Right ventricle myocardium inferior (tissue), 1 donor: ENCODE data around the gene TRPV5. TPM values are rescaled to one million over a fixed set of nuclear protein-coding genes. Genes with fewer than 3 reads are reported as not detected.

Source experiments
- ATAC-seq: fragments of 200-7000 bp; cut with Tn5 transposase; one replicate; pipeline ENCODE4 v1.9.1; 2020; ENCODE audit warnings: mild to moderate bottlenecking, moderate library complexity
- DNase-seq: peaks from one replicate; pipeline ENCODE4 v3.0.0; 2021; ENCODE audit errors: missing footprints
- intact Hi-C: fragments of 100-400 bp; cut with DNase I; formaldehyde crosslinking; loops from one replicate; pipeline ENCODE4 v1.11.0; 2022
- total RNA-seq: library from RNA; stranded (reverse); fragmentation: NEBNext Ultra II Directional; extraction: Animal tissue kit (Norgen Biotek cat#: 25700); gene quantifications from one replicate; pipeline ENCODE4 v1.2.1, GENCODE V29; 2021
- donor health status: DM: no; HTN: yes; CAD: no; lungs with severe emphysema.

Gene TRPV5
- total RNA-seq, 1 donor from 2014 or later: not detected

DNA sequence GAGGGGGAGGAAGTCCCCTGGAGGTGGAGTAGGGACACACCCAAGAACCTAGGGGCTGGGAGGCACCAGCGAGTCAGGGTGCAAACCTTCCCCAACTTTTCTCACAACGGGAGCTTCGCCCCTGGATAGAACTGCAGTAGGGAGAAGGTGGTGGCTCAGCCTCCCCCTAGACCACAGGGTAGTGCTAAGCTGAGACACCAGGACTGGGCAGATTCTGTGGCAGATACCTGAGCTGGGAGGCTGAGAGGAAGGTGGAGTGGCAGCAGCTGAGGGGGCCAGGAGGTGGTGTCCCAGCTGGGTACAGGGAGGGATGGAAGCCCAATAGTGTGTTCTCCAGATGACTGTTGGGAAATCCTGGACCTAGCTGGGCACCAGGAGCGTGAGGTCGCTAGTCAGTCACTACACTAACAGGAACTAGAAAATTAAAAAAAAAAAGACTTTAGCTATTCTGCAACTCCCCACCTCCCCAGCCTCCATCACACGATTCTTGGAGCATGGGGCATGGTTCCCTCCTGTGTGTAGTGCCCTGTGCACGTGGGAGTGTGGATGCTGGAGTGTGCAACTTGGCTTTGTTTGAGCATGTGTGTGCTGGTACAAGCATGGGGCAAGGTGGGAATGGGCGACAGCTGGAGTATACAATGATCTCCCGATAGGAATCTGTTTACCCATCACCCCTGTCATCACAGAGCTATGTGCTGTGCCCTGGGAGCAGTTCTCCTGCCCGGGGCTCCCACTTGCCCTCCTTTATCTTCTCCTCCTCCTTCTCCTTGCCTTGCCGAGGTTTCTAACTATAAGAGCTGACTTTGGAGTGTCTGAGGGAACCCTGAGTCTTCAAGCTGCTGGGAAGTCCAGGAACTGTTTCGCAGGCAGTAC, 39.2 kb downstream of the TRPV5 start:
- no peak for ATAC-seq
- intact Hi-C loops: no loop called here
- no peak for DNase-seq

DNA sequence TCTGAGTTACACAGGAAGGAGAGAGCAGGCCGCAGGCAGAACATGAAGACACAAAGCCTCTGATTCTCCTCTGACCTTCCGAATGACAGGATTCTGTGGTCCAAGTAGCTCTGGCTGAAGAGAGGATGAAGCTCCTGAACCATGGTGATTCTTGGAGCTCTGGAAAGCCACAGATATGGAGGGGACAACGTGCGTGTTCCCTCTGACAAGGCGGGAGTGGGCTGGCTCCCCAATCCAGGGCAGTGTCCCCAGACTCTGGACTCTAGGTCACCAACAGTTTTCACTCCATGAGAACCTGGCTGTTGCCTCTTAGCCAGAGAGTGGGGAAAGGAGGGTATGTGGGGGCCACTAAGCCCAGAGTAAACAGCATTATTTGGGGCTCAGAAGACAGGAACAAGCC, 40.6 kb downstream of the TRPV5 start:
- DNase-seq (no peak), ATAC-seq (no peak)
- intact Hi-C loops: no loop called here

DNA sequence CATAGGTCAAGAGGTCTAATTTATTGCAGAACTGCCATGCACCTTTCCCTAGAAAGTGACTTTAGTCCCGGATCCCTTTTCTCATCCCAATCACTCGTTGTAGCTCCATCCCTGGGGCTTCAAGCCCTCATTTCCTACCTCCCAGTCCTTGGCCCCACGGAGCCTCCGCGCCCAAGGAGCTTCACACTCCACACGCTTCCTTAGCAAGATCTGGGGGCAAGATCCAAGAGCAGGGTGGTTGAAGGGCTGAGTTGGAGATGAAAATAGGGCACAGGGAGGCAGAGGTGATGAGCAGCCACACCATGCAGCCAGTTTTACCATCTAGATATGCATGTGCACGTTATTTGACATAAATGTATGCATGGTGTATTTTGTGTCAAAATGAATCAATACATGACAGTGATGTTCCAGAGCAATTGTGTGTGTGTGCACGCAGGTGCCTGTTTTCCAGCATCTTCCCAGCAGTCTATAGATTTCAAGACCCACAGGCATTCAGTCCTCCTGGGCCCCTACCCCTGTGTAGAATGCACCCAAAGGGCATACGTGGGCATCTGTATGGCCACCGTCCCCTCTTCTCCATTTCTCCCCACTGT, 42.0 kb downstream of the TRPV5 start:
- no peak for DNase-seq
- intact Hi-C loops: no loop called here
- no peak for ATAC-seq

DNA sequence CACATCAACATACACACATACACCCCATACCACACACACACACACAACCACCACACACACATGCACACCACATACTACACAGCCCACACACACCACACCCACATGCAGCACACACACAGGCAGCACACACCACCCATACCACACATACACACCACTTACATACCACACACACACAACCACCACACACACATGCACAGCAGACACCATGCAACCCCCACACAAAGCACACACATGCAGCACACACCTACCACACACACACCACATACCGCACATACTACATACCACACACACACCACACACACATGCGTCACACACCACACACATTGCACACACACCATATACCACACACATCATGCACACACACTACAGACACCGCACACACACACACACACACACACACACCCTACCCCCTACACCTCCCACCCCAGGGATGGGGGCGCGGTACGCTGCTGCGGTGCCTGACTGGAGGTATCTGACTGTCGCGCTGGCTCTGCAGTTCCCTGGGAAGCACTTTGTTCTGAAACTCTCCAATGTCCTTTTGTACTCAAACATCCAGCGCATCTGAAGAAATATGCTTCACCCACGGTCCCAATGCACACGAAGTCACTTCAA, 42.6 kb downstream of the TRPV5 start:
- intact Hi-C loops: no loop called here
- ATAC-seq (no peak), DNase-seq (no peak)

DNA sequence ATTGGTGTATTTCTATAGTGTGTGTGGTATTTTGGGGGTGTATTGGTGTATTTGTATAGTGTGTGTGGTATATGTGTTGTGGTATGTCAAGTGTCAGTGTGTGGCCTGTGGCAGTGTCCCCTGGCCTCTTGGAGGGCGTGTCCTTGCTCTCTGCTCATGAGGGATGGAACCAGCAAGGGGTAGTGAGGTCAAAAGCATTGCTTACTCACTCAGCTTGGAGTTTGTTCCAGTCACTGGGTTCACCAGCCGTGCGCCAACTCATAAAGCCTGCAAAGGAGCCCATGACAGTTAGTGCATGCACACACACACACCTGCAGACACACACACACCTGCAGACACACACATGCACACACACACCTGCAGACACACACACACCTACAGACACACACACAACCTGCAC, 43.7 kb downstream of the TRPV5 start:
- ATAC-seq (no peak), DNase-seq (no peak)
- intact Hi-C loops: no loop called here

DNA sequence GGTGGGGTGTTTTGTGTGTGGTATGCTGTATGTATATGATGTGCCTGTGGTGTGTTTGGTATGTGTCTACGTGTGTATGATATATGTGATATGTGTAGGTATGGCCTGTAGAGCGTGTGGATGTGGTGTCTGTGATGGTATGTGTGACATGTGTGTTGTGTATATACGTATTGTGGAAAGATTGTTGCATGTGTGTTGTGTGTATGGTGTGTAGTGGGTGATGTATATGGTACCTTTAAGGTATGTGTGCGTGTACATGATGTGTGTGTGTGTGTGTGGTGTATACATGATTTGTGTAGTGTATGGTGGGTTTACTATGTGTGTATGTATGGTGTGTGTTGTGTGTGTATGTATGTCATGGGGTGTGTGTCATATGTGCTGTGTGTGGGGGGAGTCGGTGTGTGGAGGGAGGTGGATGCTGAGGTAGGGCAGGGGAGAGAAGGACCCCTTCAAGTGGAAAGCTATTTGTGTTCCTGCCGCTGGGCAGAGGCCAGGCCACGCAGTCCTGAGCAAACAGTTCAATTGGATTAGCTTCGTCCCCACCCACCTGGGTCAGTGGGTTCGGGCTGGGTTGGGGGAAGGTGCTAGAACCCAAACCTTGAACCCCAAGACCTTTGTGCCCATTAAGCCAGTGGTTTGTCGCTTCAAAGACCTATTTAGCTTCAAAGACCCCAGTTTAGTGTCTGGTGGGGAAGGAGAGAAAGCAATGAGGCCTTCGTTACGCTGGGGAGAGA, 46.1 kb downstream of the TRPV5 start:
- ATAC-seq (no peak), DNase-seq (no peak)
- intact Hi-C loops: no loop called here

DNA sequence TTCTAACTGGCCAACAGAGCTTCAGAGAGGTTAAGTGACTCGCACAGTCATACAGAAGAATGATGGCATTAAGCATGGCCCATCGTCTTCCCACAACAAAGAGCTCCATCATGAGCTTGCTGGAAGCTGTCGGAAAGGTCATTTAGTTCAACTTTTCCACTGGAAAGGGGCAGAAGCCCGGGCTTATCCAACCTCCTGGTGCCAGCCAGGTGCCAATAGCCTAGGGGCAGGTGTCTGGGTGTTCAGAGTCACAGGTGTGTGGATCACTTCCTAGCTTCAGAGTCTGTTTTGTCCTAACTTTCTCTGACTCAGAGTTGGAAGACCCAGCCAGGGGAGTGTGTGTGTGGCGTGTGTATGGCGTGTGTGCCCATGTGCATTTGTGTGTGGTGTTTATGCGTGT, 46.7 kb downstream of the TRPV5 start:
- intact Hi-C loops: no loop called here
- no peak for DNase-seq
- no peak for ATAC-seq

DNA sequence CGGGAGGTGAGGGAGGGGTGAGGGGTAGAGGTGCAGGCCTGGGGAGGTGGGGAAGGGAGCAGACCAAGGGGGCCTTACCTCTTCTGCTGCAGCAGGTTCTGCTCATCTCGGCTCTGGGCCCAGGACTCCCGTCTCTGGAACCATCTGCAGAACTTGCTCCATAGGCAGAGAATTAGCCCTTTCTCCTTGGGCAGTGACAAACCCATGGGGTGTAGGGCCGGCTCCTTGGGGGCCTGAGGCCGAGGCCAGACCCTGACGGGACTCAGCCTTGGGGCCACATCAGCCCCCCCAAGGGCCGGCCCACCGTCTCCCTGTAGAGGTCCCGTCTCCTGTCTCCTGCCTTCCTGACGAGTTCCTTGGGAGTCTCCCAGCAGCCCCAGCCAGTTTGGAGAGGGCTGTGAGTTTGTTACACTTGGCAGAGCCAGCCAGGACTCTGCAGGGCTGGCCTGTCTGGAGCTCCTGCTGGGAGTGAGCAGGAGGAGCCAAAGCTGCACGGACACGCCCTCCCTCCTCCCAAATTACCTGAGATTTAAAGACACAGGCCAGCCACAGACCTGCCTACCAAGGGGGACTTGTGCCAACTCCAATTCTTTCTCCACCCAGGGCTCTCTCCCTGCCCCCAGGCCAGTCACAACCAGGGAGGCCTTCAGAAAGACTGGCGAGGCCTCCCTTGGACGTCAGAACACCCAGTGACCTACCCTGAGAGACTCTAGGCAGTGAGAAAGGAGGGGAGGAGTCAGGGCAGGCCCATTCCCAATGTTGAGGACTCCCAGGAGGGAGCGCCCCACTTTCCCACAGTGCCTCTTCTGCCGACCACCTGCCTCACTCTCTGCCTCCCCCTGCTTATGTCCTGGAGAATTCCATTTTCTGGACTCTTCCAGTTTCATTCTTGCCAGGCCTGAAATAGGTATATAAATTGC, 48.0 kb downstream of the TRPV5 start, which contains the start of gene TRPV6:
TRPV6 (minus strand) TSS at position 435 of the 920 bp plus-strand sequence.
- intact Hi-C loops: no loop called here
- ATAC-seq (no peak), DNase-seq (no peak)

DNA sequence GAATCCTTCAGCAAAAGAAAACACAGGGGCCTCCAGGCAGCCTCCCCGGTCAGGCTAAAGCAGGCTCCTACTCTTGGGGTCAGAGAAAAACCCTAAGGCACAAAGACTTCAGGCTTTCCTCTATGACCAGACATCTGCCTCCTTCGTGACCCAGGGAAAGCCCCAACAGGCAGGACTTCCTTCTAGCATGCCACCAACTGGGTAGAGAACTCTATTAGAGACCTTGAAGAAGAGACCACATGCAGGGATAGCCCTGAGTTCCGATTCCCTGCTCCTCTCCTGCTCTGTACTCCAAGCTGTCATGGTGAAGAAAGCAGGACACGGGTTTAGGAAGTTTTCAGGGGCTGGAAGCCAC, 49.3 kb downstream of the TRPV5 start:
- DNase-seq (no peak), ATAC-seq (no peak)
- intact Hi-C loops: no loop called here

DNA sequence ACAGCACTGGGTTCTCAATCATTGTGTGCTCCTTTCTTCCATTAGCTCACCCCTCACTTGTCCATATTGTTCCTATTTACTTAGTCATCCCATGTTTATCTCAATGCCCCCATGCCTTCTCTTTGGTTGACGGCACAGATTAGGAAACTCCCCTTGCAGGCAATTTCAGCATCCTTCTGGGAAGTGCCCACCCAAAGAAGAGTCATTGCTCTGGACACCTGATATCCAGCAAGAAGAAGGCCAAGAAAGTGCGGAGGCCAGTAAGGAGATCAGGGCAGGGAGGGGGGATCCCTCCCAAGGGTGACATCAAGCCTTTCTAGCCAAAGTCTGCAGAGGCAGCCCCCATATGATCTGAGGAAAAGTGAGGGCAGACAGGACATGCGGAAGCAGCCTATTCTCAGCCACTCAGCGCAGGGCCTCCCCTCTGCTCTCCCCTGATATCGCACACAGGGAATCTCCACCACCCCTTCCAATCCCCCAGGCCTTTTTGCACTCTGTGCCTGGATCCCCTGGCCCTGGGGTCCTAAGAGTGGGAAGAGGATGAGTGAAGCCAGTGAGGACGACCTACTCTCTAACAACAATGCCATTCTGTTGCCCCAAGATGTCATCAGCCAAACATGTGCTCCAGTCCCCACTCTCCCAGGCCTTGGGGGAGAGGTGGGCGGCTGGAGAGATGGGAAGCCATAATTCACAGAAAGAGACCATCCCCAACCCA, 49.8 kb downstream of the TRPV5 start:
- no peak for DNase-seq
- intact Hi-C loops: no loop called here

DNA sequence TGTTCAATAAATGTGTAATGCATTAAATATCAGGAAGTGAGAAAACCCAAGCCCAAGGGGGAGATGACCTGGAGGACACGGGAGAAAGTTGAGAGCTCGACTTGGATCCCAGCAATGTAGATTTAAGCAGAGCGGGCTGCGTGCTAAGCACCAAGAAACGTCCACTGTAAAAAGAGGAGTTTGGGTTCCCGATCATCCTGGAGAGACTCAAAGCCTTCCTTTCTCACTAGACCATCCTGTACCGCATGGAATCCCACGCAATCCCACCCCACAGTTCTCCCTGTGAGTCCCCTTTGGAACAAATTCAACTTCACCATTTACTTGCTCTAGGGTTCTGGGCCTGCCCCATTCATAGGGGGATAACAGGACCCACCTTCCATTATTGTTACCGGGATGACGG, 50.4 kb downstream of the TRPV5 start:
- intact Hi-C loops: no loop called here
- DNase-seq (no peak), ATAC-seq (no peak)

More for the DNA sequence above, 49.8 kb downstream of the TRPV5 start:
- no peak for ATAC-seq

DNA sequence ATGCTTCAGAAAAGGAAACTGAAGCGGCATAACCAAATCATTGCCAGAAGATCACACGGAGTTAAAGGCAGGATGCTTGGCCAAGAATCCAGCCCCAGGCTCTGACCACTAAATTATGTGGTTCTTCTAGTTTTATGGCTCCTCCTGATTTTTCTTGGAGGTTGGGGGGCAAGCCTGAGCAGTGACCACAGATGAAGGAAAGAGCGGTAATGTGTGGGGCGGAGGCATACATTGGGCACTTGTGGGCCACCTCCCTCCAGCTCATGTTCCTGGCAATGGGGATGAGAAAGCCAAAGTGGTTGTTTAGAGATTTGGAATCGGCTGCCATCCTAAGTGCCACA, 51.2 kb downstream of the TRPV5 start:
- DNase-seq: no peak
- intact Hi-C loops: no loop called here
- no peak for ATAC-seq

DNA sequence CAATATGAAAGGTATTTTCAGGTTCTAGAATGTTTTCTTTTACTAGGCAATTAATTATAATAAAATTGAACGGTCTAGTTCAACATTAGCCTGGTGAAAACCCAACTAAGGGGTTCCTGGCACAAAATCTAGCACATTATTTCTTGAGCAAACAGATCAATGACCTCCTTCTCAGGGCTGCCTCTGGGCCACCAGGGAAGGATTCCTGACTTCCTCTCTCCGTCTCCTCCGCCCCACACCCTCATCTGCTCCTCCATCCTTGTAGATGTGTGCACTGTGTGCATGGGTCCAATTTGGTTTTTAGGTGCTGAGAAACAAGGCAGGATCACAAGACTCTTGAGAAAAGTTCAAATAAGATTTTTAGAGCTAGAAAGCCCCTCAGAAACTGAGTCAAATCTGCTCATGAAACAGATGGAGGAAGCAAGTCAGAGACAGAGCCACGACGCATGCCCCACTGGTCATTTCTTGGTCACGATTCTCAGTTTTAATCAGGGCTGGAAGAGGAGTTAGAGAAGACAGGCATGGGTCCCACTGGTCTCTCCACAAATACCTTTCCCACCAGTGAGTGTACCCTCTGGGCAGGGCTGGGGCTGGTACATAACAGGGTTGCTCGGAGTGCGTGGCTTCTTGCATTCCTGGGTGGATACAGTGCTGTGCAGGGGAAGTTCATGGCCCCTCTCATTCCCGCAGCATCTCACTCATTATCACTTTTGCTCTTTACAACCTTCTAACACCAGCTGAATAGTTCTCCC, 51.8 kb downstream of the TRPV5 start:
- intact Hi-C loops: no loop called here
- no peak for DNase-seq

DNA sequence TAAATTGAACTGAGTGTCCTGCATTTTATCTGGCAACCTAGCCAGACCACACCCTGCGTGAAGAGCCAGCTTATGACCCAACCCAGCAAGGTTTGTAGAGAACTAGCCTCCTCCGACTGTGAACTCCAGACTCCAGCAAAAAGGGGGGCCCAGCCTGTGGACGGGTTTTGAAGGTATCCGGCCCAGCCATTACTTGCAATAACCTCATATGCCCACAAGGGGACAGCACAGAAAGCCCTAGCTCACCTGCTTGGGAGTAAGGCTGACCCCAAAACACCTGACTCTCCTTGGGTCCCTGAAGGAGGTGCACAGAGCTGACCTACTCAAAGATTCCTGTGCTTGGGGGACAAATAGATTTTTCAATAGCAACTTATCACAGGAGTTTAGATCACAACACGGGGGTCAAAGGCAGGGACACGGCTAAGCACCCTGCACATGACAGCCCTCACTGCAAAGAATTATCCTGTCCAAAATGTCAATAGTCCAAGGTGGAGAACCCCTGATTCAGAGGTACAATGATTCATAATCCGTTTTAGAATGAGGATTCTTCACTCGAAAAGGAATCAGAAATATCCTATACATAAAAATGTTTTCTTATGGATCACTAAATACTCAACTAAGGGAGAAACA, 52.6 kb downstream of the TRPV5 start:
- intact Hi-C loops: no loop called here
- no peak for DNase-seq
- no peak for ATAC-seq

More for the DNA sequence above, 51.8 kb downstream of the TRPV5 start:
- ATAC-seq: no peak

DNA sequence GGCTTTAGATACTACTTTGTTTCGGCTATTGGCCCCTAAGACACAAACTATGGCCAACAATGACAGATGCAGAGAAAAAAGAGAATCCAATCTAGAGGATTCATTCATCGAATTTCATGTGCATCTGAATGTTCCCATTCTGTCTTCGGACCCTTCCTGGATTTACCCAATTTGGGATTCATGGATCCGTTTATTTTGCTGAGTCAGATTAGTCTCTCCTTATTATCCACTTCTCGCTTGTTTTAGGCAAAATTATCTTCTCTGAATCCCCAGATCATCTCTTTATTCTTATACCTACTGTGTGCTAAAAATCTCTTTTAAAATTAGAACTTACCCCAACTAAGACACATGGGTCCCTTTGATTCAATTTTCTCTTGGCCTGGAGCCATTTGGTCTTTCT, 54.5 kb downstream of the TRPV5 start:
- no peak for ATAC-seq
- DNase-seq: no peak
- intact Hi-C loops: no loop called here

DNA sequence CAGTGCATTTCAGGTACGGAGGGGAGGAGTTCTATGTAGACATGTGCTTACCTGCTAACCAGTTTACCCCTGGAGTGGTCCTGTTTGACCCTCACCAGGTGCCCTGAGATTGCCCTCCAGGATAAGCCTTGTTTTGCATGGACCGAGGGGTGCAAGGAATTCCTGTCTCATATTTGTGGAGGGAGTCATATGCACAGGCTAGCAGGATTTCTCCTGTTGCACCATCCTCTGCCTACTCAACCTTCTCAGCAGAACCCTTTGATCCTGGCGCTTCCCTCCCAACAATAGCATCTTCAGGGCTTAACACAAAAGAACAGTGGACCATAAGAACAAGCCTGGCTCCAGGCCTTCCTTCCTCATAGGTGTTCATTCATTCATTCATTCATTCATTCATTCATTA, 55.2 kb downstream of the TRPV5 start:
- ATAC-seq (no peak), DNase-seq (no peak)
- intact Hi-C loops: no loop called here
